CD4-positive, alpha-beta T cell treated with Interleukin-2 at 100 ng/mL for 4 hours (primary cell): ENCODE measurements around the gene ACSL4.
"Not testable (repeated sequence)": the region's sequence is repeated elsewhere in the genome, so short reads cannot be mapped to it uniquely, and the experiment has no call there.

Experiments
- DNase-seq: peaks from one replicate; pipeline ENCODE4 v3.0.0-alpha.2; 2020; ENCODE audit warnings: low spot score

The ACSL4 gene

GRCh38 chrX:109728173-109728535, 4.9 kb downstream of the ACSL4 start:
- DNase-seq: no peak

DNA sequence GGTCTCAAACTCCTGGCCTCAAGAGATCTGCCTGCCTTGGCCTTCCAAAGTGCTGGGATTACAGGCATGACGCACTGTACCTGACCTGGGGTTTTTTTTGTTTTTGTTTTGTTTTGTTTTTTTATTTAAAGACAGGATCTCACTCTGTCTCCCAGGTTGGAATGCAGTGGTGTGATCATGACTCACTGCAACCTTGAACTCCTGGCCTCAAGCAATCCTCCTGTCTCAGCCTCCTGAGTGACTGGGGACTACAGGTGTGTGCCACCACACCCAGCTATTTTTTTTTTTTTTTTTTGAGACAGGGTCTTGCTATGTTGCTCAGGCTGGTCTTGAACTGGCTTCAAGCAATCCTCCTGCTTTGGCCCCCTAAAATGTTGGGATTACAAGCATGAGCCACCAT, 8.1 kb downstream of the ACSL4 start:
- not testable (repeated sequence) for DNase-seq

DNA sequence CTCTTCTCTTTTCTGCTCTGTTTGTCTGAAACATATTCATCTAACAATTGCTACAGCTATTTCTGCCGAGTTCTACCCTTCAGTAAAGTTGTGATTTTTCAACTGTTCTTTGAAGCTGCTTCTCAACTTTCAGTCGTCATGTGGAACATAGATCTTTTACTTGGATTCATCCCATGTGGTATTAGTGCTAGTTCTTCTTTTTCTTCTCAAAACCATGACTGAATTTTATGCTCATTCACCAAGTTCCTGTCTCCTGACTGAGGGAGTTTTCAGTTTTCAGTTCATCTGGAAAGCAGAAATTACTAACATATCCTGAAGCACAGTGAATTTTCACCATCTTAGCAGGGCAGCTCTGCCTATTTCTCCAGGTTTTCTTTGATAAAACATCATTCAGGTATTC, 12.1 kb downstream of the ACSL4 start:
- no peak for DNase-seq

DNA sequence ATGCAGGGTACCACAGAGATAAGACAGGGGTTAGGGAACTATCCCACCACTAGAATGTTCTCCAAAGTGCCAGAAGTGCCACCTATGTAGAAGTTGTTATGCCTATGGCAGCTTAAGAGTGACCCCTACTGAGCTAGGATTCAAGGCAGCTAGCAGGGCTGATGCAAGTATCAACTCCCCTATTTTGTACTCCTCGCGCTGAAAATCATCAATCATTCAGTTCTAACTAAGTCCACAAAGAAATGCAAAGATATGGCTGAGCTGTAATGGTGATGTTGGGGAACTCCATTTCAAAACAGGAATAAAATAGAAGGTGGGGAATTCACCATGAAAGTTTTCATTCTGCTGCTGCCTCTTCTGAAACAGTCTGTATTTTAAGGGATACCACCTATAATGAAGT, 13.8 kb downstream of the ACSL4 start:
- no peak for DNase-seq

- DNase-seq: no peak
These were observed 16.5 kb downstream of the ACSL4 start for GRCh38 chrX:109716431-109717028.

- DNase-seq: no peak
These were observed 18.6 kb downstream of the ACSL4 start for GRCh38 chrX:109714340-109714958.

DNA sequence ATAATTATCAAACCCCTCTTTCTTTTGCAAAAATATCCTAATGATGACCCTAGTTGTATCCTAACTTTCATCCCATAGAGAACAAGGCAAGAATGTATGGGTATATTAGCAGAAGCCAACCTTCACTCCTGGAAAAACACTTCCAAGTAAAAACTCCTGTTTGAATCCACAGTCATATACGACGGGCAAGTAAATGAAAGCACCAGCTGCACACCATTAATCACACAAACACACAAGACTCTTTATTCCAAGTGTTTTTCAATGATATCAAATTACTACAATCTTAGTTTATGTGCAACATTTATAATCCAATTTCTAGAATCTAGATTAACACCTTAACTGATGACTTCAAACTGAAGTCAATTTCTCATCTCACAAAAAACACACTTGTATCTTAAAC, 22.9 kb downstream of the ACSL4 start:
- no peak for DNase-seq

- no peak for DNase-seq
These were observed 23.9 kb downstream of the ACSL4 start for GRCh38 chrX:109709129-109709631.

- no peak for DNase-seq
These were observed 25.3 kb downstream of the ACSL4 start for GRCh38 chrX:109707720-109708119.

DNA sequence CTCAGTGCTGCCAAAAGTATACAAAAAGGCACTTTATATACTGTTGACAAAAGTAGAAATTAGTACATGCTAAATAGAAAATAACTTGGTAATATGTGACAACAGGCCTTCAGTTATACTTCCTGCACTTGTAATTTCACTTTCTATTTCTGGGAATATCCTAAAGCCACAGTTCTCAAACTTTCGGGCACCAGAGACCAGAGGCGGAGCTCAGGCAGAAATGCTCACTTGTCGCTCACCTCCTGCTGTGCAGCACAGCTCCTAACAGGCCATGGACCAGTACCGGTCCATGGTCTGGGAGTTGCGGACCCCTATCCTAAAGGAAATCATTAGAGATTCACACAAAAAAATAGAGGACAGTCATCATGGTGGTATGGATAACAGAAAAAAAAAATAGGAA, 25.7 kb downstream of the ACSL4 start:
- DNase-seq: no peak

- DNase-seq: no peak
These were observed 28.5 kb downstream of the ACSL4 start for GRCh38 chrX:109704563-109704962.

- DNase-seq: no peak
These were observed 35.2 kb downstream of the ACSL4 start for GRCh38 chrX:109697855-109698254.

DNA sequence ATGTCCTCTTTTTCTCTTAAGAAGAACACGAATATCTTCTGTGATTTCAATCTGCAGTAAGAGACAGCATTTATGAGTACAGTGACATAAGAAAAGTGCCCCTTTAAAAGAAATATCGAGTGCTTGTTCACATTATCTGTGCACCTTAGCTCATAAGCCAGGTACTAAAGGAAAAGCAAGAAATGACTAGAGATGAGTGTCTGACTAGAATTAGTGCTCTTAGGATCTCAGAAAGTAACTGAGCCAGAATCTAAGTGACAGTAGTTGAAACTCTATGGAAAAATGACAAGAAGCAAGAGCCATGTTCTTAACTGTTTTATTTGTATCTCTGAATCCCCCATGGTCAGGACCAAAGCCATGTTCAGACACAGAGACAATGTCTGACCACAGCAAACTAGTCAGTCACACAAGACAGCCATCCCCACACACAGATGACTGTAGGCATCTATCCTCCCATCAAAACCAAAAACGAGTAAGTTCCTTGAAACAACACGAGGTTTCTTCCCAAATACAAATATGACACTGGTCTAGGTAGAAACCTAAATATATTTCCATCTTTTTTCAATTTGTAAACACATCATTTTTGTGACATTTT, 36.8 kb downstream of the ACSL4 start:
- no peak for DNase-seq

DNA sequence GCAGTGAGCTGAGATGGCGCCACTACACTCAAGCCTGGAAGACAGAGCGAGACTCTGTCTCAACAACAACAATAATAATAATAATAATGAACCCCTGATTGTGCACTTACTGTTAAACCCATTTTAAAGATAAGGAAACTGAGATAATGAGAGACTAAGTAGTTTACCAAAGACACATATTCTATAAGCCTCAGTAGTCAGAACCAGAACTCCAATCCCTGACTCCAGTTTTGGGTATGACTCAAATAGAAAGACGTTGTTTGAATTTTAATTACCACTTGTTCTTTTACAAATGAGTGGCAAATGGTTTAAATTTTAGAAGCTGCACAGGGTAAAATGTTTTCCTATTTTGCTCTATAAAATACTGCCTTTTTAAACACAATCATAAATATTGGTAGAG, 37.4 kb downstream of the ACSL4 start:
- DNase-seq: no peak

DNA sequence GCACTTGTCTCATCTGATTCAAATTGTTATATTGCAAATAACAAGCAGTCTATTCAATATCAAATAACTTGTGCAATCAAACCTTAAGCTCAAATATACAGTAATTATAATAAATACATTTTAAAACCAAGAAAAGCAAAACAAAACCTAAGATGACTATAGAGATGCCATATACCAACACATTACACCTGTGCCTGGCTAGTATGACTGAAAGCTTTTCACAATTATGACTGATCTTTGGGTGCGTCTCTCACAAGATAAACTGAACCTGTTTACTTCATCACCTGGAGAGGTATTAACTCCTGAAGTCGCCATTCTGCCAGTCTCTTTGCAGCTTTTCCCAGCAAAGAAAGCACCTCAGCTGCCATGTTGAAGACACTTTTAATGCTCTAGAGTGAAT, 41.3 kb downstream of the ACSL4 start:
- DNase-seq: no peak

DNA sequence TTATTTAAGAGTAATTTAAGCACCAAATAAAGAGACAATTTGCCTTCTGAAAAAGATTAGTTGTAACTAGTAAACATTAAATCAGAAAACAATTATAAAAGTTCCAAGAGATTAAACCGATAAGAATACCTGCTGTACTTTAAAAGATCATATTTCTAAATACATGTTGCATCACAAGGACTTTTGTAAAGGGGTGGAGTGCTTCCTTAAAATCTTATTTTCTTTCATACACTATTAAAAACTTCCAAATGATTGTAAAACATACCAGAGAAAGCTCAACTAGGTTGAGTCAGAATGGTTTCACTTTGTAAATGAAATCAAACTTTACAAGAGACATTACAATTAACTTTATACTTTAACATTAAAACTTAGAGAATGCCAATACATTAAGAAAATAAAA, 41.8 kb downstream of the ACSL4 start:
- no peak for DNase-seq

- no peak for DNase-seq
These were observed 45.2 kb downstream of the ACSL4 start for GRCh38 chrX:109687903-109688302.

GRCh38 chrX:109685656-109686078, 47.4 kb downstream of the ACSL4 start:
- peak; percentile 5 for DNase-seq

DNA sequence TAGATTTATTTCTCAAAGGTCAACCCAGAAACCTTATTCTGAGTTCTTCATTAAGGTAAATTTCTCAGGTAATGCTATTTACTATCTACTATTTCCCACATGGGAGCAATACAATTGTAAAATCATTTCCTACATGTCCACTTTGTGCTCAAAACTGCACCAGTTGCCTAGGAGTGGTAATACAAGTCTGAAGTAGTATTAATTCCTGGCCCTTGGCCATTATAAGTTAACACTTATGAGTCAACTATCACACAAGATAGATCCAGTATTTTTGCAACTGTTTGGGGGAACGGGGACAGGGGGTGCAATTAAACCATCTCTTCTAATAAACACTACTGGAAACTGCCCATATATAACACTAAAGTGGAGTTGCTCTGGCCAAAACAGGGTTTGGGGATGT, 48.9 kb downstream of the ACSL4 start:
- DNase-seq: no peak

GRCh38 chrX:109681475-109682081, 51.5 kb downstream of the ACSL4 start:
- DNase-seq: no peak

GRCh38 chrX:109679820-109680219, 53.2 kb downstream of the ACSL4 start:
- no peak for DNase-seq

GRCh38 chrX:109672239-109672638, 60.8 kb downstream of the ACSL4 start:
- DNase-seq: no peak

DNA sequence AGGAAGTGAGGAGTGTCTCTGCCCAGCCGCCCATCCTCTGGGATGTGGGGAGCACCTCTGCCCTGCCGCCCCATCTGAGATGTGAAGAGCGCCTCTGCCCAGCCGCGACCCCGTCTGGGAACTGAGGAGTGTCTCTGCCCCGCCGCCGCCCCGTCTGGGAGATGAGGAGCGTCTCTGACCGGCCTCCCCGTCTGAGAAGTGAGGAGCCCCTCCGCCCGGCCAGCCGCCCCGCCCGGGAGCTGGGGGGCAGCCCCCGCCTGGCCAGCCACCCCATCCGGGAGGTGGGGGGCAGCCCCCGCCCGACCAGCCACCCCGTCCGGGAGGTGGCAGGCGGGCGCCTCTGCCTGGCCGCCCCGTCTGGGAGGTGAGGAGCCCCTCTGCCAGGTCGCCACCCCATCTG, 61.9 kb downstream of the ACSL4 start:
- not testable (repeated sequence) for DNase-seq
